Measurements from ENCODE around the gene PTH2R.
"Not testable (repeated sequence)": the region's sequence is repeated elsewhere in the genome, so short reads cannot be mapped to it uniquely, and the experiment has no call there.

Gene PTH2R, protein sequence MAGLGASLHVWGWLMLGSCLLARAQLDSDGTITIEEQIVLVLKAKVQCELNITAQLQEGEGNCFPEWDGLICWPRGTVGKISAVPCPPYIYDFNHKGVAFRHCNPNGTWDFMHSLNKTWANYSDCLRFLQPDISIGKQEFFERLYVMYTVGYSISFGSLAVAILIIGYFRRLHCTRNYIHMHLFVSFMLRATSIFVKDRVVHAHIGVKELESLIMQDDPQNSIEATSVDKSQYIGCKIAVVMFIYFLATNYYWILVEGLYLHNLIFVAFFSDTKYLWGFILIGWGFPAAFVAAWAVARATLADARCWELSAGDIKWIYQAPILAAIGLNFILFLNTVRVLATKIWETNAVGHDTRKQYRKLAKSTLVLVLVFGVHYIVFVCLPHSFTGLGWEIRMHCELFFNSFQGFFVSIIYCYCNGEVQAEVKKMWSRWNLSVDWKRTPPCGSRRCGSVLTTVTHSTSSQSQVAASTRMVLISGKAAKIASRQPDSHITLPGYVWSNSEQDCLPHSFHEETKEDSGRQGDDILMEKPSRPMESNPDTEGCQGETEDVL

DNA sequence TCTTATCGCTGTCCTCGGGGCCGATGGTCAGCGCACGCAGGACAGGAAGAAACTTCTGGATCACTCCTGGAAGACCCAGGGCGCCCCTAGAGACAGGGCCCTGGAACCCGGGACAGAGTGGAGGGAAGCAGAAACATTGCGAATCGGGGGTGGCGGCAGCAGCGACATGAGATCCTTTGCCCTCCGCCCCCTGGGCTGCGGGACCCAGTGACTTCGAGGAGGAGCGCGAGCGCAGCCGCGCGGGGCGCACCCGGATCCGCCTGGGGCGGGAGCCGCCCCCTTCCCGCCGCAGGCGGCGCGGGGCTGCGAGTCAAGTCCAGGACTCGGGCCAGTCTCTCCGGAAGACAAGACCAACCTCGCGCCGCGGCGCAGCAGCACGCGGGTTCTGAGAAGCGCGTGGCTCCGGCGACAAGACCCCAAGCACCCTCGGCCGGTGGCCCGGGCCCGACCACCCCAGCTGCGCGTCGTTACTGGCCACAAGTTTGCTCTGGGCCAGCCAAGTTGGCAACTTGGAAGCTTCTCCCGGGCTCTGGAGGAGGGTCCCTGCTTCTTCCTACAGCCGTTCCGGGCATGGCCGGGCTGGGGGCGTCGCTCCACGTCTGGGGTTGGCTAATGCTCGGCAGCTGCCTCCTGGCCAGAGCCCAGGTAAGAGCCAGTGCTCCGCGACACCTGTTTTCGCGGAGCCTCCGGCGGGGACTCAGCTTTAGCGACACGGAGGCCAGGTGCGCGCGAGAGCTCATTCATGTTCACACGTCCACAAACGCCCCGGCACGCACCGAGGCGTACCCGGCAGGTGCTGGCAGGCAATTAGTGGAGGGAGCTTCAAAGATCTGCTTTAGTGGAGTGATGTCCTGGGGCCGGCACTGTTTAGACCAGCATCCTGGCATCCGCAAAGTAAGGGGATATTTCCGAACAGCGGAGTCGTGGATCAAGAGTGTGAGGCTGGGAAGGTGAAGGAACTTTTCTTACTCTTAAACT lies at the start of gene PTH2R:
Gene PTH2R, plus strand, starts transcription at position 319 of the 978 bp plus-strand sequence. Its CDS starts 252 bp downstream, at position 571.
- DNase-seq (ENCODE audit: low read depth, low spot score) = no peak

DNA sequence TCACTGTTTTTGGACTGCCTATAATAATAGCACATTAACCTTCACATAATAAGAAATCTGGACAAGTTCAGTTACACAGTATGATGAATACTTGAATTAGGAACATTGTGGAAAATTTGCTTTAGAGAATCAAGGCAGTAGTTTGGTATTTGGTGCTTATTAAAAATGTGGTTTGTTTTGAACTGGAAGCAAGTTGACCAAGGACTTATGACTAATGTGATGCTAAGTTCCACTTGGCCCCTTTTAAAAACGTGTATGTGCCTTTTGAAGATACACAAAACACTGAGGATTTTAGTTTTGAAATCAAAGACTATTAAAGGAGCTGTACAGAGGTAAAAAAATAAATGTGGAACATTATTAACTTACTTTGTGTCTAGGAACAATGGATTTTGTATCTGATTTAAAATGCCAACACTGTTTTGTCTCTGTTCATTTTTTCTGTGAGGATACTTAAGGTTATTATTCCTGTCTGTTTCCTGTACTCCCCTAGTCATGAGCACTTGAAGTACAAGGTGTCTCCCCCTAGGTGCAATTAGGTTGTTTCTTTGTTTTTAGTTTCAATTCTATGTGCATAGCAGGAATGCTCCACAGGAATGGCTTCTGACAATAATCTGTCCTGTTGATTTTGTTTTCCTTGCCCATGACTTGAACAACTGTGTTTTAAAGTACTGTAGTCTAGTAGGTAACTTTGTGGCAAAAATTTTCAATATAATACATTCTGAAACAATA lies 49.6 kb upstream of the PTH2R start:
- DNase-seq (ENCODE audit: low read depth, low spot score) = no peak

DNA sequence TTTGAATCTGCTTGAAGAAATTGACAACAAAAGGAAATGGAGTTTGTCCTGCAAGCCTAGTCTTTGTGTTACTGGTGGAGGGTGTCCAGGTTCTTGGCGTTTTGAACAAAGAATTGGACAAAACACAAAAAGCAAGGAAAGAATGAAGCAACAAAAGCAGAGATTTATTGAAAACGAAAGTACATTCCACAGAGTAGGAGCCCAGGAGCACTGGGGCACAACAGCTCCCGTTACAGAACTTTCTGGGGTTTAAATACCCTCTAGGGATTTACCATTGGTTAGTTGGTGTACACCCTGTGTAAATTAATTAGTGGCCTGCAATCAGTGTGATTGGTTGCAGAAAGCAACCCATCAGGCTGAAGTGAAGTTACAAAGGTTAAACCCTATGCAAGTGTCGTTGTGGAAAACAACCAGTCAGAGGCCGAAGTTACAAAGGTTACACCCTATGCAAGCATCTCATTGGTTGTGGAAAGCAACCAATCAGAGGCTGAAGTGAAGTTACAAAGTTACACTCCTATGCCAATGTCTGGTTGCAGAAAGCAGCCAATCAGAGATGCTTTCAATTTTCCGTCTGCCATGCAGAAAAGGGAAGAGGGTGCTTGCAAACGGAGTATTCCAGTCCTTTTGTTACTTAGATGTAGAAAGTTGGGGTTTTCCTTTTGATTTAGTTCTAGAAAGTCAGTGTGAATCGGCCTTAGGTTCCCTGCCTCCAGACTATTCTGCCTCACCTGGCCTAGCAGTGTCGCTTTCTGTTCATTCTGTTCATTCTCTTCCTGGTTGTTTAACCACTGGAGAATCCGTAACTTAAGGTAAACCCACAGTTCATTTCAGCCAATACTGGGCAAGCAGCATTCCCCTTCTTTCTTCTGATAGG lies 47.6 kb upstream of the PTH2R start:
- DNase-seq (ENCODE audit: low read depth, low spot score) = no peak

DNA sequence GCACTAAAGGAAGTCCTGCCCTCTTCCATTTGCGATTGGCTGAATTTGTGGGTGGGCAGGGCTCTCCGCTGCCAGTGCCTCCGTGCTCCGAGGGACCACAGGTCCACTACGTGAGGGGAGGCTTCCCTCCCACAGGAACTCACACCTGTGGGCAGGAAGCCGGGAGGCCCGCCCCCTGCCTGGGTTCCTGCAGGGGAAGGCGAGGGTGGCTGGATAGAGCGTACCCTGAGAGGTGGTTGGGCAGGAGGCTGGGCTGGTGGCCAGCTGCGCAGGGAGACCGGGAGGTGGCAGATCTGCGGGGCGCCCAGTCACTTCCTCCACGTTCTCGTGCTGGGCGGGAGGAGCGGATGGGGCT lies 47.0 kb upstream of the PTH2R start:
- DNase-seq (ENCODE audit: low read depth, low spot score) = no peak

DNA sequence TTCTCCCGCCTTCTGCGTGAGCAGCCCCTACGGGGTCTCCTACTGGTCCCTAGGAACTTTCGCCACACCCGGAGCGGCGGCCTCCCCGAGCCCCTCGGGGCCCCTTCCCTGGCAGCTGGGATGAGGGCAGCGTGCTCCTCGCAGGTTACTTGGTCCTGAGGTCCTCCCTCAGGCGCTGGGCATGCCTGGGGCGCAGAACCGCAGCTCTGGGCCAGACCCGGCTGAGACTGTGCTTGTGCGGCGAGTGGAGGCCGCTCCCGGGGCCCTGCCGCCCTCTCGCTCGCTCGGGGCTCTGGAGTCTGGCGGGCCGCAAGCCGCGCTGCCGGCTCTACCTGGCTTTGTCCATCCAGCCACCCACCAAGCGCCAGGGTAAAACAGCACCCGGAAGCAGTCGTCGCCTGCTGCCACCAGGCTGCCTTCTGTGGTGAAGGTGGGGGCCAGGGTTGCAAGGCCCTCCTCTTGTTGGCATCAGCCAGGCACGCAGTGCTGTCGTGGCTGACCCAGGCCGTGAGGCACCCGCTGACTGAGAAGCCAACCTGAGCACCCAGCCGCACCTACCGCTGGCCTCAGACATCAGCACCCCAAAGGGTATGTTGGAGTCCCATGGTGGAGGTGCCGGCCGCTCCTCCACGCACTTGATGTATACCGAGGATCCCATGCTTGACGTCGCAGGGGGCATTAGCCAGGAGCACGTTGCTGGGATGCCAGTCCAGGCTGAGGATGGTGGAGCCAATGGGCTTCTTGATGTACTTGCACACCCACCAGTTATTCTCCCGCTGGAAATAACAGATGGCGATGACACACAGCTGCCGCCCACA lies 46.1 kb upstream of the PTH2R start:
- no peak for DNase-seq (ENCODE audit: low read depth, low spot score)

DNA sequence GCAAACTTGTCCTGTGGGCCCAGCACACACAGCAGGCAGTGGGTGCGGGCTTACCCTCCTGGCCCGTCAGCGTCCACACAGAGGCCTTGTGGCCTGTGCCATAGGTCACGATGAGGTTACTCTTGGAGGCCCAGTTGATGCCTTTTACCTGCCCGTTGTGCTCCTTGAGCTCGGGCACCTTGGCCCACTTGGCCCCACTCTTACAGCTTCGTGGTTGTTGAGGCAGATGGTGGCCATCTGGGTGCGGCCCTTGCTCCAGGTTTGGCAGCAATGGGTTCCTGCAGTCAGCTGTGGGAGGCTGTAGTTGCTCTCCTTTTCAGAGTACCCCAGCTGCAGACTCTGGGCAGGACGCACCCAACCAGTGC lies 45.5 kb upstream of the PTH2R start:
- DNase-seq (ENCODE audit: low read depth, low spot score) = no peak

DNA sequence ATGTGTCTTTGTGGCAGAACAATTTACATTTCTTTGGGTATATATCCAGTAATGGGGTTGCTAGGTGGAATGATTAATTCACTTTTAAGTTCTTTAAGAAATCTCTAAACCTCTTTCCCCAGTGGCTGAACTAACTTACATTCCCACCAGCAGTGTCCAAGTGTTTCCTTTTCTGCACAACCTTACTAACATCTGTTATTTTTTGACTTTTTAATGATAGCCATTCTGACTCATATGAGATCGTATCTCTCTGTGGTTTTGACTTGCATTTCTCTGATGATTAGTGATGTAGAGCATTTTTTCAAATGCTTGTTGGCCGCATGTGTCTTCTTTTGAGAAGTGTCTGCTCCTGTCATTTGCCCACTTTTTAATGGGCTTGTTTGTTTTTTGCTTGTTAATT lies 43.1 kb upstream of the PTH2R start:
- DNase-seq (ENCODE audit: low read depth, low spot score) = no peak

DNA sequence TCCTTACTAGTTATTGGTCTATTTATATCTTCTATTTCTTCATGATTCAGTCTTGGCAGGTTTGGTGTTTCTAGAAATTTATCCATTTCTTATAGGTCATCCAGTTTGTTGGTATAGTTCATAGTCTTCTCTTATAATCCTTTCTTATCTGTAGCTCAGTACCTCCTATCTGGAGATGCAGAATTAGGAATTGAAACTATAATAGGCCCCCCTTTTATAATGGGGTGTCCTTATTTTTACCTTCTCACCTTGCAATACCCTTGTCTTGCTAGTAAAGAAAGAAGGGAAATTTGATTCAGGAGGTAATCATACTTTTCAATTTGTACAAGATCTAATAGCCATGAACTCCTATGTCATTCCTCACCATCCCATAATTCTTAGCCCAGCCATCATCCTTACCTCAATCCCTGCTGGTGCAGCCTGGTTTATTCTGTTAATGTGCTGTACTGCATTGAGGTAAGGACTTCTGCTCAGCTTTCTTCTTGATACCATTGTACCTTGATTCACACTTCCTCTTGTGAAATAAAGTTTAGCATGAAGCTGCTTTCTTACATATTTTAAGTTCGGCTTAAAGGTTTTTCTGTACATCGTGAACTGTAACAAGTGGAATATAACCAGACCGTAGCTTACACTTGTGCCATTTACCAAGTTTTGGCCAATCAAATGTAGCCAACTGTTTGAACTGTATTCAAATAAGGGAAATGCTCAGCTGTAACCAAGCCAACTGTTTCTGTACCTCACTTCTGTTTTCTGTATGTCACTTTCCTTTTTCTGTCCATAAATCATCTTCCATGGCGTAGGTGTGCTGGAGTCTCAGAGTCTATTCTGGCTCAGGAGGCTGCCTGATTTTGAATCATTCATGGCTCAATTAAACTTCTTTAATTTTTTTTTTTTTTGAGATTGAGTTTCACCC lies 40.1 kb upstream of the PTH2R start:
- DNase-seq (ENCODE audit: low read depth, low spot score) = no peak

DNA sequence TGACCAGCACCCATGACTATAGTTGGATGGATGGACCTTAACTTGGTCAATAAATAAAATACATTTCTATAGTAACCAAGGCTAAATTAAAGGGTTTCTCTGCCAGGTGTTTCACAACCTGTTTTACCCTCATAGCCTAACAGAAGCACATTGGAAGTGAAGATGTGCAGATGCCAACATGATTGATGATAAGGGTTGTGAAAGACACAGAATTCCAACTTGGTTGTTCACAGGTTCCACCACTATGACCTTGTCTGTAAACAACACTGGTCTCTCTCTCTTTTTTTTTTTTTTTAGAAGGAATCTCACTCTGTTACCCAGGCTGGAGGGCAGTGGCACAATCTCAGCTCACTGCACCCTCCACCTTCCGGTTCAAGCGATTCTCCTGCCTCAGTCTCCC lies 37.5 kb upstream of the PTH2R start:
- no peak for DNase-seq (ENCODE audit: low read depth, low spot score)

DNA sequence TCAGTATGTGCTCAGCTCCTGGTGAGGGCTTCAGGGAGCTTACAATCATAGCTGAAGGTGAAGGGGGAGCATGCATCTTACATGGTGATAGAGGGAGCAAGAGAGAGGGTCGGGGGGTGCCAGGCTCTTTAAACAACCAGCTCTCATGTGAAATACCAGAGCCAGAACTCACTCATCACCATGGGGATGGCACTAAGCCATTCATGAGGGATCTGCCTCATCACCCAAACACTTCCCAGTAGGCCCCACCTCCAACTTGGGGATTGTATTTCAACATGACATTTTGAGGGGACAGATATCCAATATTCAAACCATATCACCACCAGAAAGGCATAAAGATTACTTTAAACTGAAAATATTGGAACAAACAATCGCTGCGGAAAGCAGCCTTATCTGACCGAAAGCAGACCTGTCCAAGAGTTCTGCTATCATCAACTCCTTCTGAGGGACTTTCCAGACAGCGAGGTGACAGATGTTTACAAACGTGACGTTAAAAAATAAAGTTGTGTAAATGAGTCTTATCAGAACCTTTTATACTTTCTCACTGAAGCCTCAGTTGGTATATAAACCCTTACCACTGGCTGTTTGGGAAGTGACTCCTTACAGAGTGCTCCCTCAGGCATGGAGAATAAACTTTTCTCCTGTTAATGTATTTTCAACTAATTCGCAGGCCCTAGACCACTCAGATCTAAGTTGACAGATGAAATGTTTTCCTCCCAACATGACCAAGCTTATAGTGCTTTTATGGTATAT lies 35.5 kb upstream of the PTH2R start:
- no peak for DNase-seq (ENCODE audit: low read depth, low spot score)

DNA sequence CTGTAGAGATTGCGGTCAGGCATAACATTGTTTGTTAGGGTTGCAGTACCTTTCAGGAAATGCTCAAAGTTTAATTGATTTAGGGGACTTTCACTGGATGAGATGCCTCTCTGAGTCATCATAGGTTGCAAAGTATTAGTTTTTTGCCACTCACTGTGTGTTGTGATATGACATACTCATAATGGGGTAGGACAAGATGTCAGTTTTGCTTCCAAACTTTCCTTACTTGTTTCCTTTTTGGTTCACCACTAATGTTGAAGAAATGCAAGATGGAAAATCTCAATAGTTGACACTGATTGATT lies 35.0 kb upstream of the PTH2R start:
- no peak for DNase-seq (ENCODE audit: low read depth, low spot score)

DNA sequence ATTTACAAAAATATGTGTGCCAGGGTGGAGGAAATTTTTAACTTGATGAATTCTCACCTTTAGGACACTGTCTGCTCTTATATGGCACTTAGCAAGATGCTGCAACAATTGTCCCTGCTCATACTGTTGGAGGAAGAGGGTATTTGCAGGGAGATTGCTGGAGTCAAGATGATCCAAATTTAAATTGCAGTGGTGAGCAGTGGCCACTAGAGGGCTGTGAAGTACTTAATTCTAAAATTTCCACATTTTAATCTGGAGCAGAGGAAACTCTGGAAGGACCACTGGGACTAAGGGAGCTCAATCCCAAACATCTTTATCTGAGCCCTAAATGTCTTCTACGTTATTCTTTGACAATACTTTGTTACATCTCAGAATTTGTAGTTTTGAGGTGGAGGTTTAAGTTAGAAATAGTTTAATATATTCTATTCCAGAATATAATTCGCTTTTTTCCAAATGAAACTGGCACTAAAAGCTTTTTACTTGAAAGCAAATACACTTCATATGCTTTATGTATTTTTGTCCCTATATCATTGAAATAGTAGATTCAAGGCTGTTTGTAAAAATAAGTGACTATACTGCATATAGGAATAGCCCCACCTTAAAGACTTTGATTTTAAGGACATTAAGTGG lies 33.0 kb upstream of the PTH2R start:
- DNase-seq (ENCODE audit: low read depth, low spot score) = peak; percentile 29

DNA sequence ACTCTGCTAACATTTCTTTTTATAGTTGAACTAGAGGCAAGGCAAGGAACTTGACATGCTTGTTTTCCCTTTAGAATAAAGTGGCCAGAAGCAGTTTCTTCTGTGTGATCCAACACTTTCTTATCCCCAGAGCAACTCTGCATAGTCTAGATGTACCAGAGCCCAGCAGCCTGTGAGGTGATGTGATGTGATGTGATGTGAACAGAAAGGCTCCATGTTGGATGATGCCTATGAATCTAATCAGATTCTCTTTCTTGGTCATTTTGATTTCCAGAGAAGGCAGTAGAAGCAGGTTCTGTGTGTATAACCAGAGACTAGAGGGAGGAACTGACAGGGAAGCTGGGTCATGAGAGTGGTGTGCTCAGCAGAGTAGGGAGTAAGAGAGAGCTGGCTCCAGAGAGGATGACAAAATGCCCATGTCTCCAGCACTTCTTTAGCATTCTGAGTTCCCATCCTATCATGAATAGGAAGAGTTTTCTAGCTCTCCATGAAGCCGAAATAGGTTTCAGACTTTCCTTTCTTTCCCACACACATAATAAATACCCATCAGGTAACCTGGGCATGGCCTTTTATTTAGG lies 31.0 kb upstream of the PTH2R start:
- no peak for DNase-seq (ENCODE audit: low read depth, low spot score)

DNA sequence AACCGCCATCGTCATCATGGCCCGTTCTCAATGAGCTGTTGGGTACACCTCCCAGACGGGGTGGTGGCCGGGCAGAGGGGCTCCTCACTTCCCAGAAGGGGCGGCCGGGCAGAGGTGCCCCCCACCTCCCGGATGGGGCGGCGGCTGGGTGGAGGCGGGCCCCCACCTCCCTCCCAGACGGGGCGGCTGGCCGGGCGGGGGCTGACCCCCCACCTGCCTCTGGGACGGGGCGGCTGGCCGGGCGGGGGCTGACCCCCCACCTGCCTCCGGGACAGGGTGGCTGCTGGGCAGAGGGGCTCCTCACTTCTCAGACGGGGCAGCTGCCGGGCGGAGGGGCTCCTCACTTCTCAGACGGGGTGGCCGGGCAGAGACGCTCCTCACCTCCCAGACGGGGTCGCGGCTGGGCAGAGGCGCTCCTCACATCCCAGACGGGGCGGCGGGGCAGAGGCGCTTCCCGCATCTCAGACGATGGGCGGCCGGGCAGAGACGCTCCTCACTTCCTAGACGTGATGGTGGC lies 29.2 kb upstream of the PTH2R start:
- not testable (repeated sequence) for DNase-seq (ENCODE audit: low read depth, low spot score)

DNA sequence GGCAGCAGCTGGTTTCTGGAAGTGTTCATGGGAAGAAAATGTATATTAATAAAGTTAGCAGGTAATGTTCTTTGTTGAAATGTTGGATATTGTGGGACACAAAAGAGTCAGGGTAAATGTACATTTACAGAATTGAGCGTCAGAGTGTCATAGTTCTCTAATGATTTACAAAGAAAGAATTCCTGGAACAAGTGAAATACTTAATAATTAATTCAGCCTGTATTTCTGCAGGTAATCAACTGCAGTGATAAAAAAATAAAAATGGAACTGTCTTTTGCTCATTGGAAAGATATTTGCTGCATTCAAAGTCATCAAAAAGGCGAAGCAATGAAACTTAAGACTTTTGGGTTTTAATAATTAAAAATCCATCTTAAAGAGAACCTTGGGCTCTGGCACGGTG lies 27.4 kb upstream of the PTH2R start:
- DNase-seq (ENCODE audit: low read depth, low spot score) = no peak

DNA sequence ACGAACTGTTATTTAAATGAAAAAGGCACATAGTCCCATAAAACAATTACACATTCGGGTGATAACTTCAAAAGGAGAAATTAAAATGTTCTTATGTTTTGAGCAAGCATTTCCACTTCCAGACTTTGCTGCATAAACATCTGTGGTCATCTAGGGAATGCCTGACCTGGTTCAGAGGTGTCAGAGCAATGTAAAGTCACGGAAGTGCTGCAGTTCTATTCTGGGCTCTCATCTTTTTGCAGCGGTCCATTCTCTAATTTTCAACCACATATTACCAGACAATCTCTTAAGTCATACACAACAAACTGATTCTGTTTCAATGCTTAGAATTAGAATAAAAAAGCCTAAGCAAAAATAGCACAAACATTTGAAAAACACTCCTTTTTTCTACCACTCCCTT lies 22.0 kb upstream of the PTH2R start:
- no peak for DNase-seq (ENCODE audit: low read depth, low spot score)

DNA sequence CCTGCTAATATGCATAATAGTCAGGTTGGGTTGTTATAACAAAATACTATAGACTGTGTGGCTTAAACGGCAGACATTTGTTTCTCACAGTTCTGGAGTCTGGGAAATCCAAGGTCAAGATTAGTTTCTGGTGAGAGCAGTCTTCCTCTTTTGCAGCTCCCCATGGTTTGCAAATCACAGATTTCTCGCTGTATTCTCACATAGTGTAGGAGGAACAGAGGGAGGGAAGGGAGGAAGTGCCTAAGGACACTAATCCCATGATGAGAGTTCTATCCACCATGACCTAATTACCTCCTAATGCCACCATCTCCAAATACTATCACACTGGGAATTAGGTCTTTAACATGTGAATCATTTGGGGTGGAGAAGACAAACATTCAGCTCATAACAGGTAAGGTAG lies 20.1 kb upstream of the PTH2R start:
- DNase-seq (ENCODE audit: low read depth, low spot score) = no peak

Data from smooth muscle cell of the brain vasculature (primary cell).